ENCODE data around the gene RUNDC1. TPM values are rescaled to one million over a fixed set of nuclear protein-coding genes. Genes with fewer than 3 reads are reported as not detected.

Gene RUNDC1
- total RNA-seq (2014; rRNA removed; shearing (Covaris generic)) = 13.0 and 14.3 TPM in 2 replicates

DNA sequence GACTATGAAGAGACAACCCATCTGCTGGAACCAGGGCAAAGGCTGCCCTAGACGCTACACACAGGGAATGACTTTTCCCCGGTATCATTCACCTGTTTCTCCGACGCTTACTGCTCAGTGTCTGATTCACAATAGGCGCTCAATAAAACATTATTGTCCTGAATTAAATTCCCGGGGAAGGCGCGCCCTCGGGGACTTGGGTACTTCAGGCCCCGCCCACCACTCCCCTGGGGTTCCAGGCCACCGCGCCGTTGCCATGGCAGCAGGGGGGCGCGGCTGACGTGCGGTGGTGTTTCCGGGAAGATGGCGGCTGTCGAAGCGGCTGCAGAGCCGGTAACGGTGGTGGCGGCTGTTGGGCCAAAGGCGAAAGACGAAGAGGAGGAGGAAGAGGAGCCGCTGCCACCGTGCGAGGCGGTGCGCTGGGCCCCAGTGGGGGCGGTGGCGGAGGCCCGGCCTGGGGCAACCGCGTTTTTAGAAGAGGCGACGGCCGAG lies at the start of gene RUNDC1:
TSS of gene RUNDC1 (plus strand) at position 292 of the 492 bp plus-strand sequence. CDS start at position 304, 12 bp downstream.

DNA sequence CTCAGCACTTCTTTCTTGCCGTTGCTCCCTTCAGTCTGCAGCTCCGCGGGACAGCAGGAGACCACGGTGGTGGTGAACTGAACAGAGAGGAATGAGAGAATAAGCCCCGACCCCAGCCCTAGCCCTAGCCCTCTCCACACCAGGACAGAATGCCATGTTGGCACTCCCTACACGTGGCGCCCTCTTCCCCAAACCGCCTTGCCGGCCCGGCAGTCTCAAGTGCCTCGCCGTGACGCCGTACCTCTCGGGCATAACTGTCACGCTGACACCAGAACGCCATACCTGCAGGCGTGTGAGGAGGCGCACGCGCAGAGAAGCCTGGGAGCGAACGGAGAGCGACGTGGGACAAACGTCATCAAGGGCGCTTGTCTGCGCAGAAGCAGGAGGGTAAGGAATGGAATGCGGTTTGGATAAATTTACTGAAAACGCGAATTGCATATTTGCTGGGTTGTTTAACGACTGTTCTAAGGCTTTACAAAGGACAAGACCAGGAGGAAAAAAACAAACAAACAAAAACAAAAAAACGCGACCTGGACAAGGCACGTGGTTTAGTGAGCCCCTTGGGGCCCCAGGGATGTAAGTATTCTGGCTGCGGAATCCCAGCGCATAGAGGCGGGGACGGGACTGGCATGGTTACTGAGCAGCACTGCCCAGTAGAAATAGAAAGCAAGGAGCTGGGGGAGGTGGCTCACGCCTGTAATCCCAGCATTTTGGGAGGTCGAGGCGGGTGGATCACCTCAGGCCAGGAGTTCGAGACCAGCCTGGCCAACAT lies 16.0 kb upstream of the RUNDC1 start, which contains the start of gene AARSD1:
TSS of gene AARSD1 (minus strand) at position 294 of the 772 bp plus-strand sequence. CDS start at position 280, 14 bp downstream.

DNA sequence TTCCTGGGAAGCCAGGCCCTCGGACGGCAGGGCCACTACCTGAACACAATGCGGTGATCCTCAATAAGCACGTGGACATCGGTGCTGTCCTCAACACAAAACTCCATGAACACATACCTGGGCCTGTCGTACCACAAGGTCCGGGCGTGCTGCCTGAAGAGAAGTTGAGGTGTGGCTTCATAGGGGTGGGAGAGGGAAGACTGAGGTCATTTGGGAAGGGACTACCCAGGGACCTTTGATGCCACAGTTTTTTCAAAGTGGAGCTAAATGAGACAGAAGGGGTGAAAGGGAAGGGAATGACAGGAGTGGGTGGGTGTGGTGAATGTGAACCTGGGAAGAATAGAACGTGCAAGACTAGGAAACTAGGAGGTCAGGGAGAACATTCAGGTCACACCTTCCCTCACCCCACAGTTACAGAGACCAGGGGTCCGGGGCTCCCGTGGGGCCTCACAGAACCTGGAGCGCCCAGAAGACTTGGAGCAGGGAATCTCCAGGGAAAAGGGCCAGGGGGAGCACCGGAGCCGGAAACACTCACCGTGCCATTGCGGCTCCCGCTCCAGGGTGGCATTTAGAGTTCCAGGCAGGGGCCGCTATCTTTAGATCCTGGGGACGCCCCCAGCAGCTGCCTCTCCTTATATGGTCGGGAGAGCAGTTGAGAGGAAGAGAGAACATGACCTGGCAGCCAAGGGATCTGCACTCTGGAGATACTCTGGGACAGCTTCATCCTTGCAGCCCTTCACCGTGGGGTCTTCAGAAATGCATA lies 673 bp upstream of the RUNDC1 start, which contains the start of gene PTGES3L:
TSS of gene PTGES3L (minus strand) at position 570 of the 763 bp plus-strand sequence. CDS start at position 543, 27 bp downstream.

DNA sequence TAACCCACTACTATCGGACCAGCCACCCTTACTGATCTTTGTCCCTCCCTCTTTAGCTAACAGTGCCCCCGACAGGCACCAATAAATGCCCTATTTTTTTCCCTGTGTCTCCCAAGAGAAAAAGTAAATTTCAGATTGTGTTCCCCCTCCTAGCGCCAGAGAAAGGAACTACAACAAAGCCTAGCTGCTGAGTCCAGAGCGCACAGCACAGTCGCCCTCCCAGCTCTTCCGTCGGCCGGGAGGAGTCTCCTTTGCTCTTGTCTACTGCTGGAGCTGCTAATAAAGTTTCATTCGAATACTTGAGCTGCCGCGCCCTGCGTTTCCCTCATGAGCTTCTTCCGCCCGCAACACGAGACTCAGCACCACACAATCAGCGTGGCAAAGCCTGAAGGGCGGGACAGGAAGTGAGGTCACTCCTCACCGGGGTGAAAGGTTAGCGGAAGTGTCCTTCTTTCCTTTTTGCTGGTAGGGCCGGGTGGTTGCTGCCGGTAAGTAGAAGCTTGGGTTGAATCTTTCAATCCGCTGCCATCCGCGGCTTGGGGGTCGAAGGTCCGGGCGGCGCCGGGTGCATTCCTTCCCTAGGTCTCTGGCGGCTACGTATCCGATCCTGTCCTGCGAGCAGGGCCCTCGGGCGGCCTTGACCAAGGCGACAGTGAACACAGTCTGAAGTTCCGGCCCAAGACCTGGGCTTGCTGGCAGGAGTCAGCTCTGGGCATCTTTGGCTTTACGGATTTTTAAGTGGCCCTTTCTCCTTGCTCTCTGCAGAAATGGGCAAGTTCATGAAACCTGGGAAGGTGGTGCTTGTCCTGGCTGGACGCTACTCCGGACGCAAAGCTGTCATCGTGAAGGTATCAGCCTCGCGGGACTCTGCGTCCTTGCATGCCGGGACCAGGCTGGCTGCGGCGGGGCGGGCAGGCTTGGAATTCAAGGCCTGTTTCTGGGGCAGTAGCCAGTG lies 17.9 kb downstream of the RUNDC1 start, which contains the start of gene RPL27:
TSS of gene RPL27 (plus strand) at position 436 of the 955 bp plus-strand sequence. CDS start at position 768, 332 bp downstream.

DNA sequence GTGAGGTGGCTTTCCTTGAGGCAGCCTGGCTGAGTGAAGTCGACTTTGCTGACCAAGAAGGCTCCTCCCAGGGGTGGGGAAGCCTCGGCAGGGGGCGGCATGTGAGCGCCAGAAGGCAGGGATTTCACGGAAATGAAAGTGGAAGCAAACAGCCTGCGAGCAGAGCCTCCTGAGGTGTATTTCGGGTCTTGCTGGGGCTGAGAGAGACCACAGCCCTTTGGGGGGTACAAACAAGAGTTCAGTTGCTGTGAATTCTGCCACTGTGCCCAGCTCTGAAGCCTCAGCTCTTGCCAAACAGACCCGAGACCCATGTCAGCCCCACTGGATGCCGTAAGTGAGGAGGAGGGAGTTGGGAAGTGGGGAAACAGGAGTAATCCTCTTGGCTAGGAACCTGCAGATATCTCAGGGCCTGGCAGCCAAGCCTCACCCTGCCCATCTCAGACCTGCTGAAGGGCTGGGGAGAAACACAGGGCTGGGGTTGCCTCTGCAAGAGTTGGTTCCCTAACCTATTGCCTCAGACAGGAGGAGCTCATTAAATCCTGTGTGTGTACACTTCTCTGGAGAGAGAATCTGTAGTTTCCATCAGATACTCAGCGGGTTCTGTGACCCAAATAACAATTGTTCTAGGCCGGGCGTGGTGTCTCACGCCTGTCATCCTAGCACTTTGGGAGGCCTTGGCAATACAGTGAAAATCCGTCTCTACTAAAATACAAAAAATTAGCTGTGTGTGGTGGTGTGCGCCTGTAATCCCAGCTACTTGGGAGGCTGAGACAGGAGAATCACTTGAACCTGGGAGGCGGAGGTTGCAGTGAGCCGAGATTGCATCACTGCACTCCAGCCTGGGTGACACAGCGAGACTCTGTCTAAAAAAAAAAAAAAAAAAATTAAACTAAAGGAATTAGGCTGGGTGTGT lies 26.5 kb downstream of the RUNDC1 start, which contains the start of gene IFI35:
TSS of gene IFI35 (plus strand) at position 146 of the 913 bp plus-strand sequence. CDS start at position 310, 164 bp downstream.

DNA sequence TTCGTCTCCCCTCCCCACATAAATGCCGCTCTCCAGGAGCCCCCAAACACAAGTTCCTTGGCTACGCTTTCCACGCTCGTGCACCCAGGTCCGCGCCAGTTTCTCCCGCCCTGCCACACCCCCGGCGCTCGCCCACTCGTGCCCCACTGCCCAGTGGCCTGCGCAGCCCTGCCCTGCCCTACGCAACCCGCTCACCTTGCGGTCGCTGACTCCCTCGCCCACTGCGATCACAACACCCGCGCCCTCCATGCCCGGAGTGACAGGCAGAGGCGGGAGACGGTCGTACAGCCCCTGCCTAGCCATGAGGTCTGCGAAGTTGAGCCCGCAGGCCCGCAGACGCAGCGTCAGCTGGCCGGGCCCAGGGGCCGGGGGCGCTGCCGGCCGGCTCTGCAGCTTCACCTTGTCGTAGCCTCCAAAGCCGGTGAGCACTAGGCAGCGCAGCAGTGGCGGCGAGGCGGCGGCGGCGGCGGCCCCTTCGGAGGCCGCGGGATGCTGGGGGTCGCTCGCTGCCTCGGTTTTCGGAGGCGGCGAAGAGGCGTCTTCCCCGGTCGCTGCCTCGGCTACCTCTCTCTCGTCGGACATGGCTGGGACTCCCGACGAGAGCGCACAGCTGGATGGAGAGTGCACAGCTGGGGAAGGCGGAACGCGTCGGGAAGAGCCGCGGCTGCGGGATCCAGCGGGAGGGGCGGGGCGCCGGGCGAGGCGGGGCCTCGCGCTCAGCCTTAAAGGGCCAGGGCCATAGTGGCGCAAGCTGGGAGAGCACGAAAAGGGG lies 41.6 kb downstream of the RUNDC1 start, which contains the start of gene VAT1:
TSS of gene VAT1 (minus strand) at position 645 of the 772 bp plus-strand sequence. CDS start at position 582, 63 bp downstream.

DNA sequence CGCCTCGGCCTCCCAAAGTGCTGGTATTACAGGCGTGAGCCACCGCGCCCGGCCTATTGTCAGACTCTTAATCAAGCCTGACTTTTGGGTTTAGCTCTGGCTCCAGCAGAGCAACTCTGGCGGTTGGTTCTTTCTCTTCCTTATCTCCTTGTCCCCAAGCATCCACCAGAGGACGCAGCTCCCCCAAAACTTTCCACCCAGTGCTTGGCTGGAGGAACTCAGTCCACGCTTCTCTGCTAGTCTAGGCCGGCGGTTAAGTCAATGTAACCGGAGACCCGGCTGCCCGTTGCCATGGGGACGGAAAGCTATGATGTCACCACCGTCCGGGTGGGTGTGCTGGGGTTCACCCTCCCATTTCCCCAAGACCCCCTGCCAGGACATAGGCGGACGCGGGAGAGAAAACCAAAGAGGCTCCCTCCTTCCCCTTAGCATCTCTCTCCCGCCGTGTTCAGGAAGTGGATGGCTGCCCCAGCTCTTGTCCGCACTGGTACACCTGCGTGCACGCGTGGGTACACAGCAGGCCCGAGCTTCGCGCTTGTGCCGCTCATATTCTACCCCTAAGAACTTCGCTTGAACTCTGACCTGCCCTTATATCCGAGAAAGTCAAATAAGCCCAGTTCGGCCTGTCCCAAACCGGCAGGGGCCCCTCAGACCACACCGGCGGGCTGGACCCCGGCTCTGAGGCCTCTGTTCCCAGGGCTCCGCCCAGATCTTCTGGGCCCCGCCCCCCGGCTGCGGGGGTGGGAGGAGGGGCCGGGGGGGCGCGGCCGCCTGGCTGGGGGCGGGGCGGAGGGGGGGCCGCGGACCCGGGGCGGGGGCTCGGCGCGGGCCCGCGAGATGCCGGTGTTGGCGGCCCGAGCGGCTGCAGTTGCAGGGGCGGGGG lies 44.3 kb downstream of the RUNDC1 start, which contains the start of gene RND2:
TSS of gene RND2 (plus strand) at position 825 of the 883 bp plus-strand sequence. CDS start 117 bp downstream, outside the sequence.

Small RNA genes lying within 50 kb of the gene (small RNA-seq; reads per million reads assigned to genes)
- gene AARSD1 (not detected), gene RF00561 (not detected)

Other genes starting within 250 kb of the RUNDC1 start
- 22.5 and 31.1 TPM in 2 replicates for gene EZH1, start 235.5 kb upstream of the RUNDC1 start, total RNA-seq (2014; rRNA removed; shearing (Covaris generic))
- not detected in 2 replicates for gene RAMP2, start 219.3 kb upstream of the RUNDC1 start, total RNA-seq (2014; rRNA removed; shearing (Covaris generic))
- 121 and 134 TPM in 2 replicates for gene VPS25, start 207.1 kb upstream of the RUNDC1 start, total RNA-seq (2014; rRNA removed; shearing (Covaris generic))
- 16.1 and 27.3 TPM in 2 replicates for gene WNK4, start 200.0 kb upstream of the RUNDC1 start, total RNA-seq (2014; rRNA removed; shearing (Covaris generic))
- gene COA3, start 181.9 kb upstream of the RUNDC1 start, total RNA-seq (2014; rRNA removed; shearing (Covaris generic)) = 67.6 and 71.2 TPM in 2 replicates
- gene CNTD1, start 181.7 kb upstream of the RUNDC1 start, total RNA-seq (2014; rRNA removed; shearing (Covaris generic)) = 0.34 TPM in 1 of 2 replicates, not detected in the other
- 151 and 165 TPM in 2 replicates for gene BECN1, start 156.3 kb upstream of the RUNDC1 start, total RNA-seq (2014; rRNA removed; shearing (Covaris generic))
- gene PSME3, start 147.2 kb upstream of the RUNDC1 start, total RNA-seq (2014; rRNA removed; shearing (Covaris generic)) = 139 and 155 TPM in 2 replicates
- gene AOC2, start 136.0 kb upstream of the RUNDC1 start, total RNA-seq (2014; rRNA removed; shearing (Covaris generic)) = 1.1 and 1.5 TPM in 2 replicates
- gene AOC3, start 129.4 kb upstream of the RUNDC1 start, total RNA-seq (2014; rRNA removed; shearing (Covaris generic)) = 0.13 and 0.30 TPM in 2 replicates
- gene G6PC1, start 79.8 kb upstream of the RUNDC1 start, total RNA-seq (2014; rRNA removed; shearing (Covaris generic)) = not detected in 2 replicates
- gene AARSD1, start 16.1 kb upstream of the RUNDC1 start, total RNA-seq (2014; rRNA removed; shearing (Covaris generic)) = 47.4 and 55.4 TPM in 2 replicates
- 0.30 and 0.69 TPM in 2 replicates for gene PTGES3L, start 485 bp upstream of the RUNDC1 start, total RNA-seq (2014; rRNA removed; shearing (Covaris generic))
- 1,972 and 1,977 TPM in 2 replicates for gene RPL27, start 17.9 kb downstream of the RUNDC1 start, total RNA-seq (2014; rRNA removed; shearing (Covaris generic))
- 59.1 and 62.8 TPM in 2 replicates for gene IFI35, start 26.2 kb downstream of the RUNDC1 start, total RNA-seq (2014; rRNA removed; shearing (Covaris generic))
- gene VAT1, start 41.8 kb downstream of the RUNDC1 start, total RNA-seq (2014; rRNA removed; shearing (Covaris generic)) = 93.3 and 111 TPM in 2 replicates
- gene RND2, start 44.7 kb downstream of the RUNDC1 start, total RNA-seq (2014; rRNA removed; shearing (Covaris generic)) = 0.21 TPM in 1 of 2 replicates, not detected in the other
- 57.7 and 57.8 TPM in 2 replicates for gene BRCA1, start 144.8 kb downstream of the RUNDC1 start, total RNA-seq (2014; rRNA removed; shearing (Covaris generic))
- gene NBR1, start 190.6 kb downstream of the RUNDC1 start, total RNA-seq (2014; rRNA removed; shearing (Covaris generic)) = 82.3 and 83.6 TPM in 2 replicates
- 2.0 and 2.3 TPM in 2 replicates for gene TMEM106A, start 231.3 kb downstream of the RUNDC1 start, total RNA-seq (2014; rRNA removed; shearing (Covaris generic))
- 0.23 TPM in 1 of 2 replicates, not detected in the other for gene CCDC200, start 248.1 kb downstream of the RUNDC1 start, total RNA-seq (2014; rRNA removed; shearing (Covaris generic))